Esophagus squamous epithelium (tissue), 4 donors: Measurements from ENCODE around the gene PRRX1.

ENCODE experiments used
- POLR2A ChIP-seq, 4 donors: fragments of 450-650 bp; IDR thresholded peaks; one replicate each; pipeline ENCODE4 v1.6.1; 2017; ENCODE audit warnings: antibody characterized with exemption in 4 of 4, mild to moderate bottlenecking in 4 of 4, moderate library complexity in 3 of 4
- TF ChIP-seq, protein P1 (sequence below), 6 experiments: fragments of 450-650 bp in 4 of 6; fragments of 200-600 bp in 2 of 6; sonication (generic) in 2 of 6; IDR thresholded peaks; one replicate each; pipeline ENCODE4 v1.5.1; 2016 to 2019; ENCODE audit warnings: antibody characterized with exemption in 6 of 6, mild to moderate bottlenecking in 4 of 6, moderate library complexity in 4 of 6

DNA sequence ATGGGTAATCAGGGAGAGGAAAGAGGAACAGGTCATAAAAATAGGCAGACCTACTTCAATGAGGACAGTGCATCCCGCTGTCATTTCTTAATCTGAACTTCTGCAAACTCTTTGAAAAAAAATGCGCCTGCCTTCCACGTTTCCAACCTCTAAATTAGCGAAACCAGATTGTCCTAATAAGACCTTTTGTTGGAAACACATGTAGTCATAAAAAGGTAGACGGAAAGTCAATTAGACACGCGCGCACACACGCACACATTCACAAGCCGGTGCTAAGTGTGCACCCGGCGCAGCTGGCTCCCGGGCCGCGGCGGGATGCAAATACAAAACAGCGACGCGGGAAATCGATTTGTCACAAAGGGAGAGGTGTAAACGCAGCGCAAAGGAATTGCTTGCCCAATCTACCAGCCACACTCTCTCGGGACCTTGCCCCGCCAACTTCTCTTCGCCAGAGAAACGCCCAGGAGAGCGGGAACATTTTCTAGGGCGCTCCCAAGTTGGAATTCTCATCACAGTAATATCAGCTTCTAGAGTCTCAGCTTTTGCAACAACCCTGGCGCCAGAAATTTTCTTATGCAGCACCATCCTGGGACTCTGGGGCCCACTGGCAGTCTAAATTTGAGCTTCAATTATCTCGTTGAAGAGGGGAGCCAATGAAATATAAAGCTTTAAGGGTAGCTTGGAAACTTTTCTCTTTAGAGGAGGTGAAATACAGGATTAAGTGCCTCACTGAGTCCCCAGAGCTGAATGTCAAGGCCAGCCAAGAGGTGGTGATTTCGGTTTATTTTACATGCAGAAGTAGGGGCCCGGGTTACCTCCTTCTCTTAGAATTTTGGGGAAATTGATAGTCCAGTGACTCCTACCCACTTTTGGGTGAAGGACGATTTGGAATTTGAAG lies 4.5 kb downstream of the PRRX1 start:
- TF ChIP-seq, protein P1, sequence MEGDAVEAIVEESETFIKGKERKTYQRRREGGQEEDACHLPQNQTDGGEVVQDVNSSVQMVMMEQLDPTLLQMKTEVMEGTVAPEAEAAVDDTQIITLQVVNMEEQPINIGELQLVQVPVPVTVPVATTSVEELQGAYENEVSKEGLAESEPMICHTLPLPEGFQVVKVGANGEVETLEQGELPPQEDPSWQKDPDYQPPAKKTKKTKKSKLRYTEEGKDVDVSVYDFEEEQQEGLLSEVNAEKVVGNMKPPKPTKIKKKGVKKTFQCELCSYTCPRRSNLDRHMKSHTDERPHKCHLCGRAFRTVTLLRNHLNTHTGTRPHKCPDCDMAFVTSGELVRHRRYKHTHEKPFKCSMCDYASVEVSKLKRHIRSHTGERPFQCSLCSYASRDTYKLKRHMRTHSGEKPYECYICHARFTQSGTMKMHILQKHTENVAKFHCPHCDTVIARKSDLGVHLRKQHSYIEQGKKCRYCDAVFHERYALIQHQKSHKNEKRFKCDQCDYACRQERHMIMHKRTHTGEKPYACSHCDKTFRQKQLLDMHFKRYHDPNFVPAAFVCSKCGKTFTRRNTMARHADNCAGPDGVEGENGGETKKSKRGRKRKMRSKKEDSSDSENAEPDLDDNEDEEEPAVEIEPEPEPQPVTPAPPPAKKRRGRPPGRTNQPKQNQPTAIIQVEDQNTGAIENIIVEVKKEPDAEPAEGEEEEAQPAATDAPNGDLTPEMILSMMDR (IDR thresholded peaks at IDR 0.05) = no peak
- TF ChIP-seq POLR2A (IDR thresholded peaks at IDR 0.05) = no peak
